Fibroblast of the conjunctiva (primary cell): ENCODE data around the gene TBCD.
A peak's percentile ranks its signal among the peaks of the same experiment; 100 is the strongest.

Source experiments
- DNase-seq: peaks from one replicate; pipeline ENCODE4 v3.0.0-alpha.2; 2010; ENCODE audit warnings: low read depth

The TBCD gene

DNA sequence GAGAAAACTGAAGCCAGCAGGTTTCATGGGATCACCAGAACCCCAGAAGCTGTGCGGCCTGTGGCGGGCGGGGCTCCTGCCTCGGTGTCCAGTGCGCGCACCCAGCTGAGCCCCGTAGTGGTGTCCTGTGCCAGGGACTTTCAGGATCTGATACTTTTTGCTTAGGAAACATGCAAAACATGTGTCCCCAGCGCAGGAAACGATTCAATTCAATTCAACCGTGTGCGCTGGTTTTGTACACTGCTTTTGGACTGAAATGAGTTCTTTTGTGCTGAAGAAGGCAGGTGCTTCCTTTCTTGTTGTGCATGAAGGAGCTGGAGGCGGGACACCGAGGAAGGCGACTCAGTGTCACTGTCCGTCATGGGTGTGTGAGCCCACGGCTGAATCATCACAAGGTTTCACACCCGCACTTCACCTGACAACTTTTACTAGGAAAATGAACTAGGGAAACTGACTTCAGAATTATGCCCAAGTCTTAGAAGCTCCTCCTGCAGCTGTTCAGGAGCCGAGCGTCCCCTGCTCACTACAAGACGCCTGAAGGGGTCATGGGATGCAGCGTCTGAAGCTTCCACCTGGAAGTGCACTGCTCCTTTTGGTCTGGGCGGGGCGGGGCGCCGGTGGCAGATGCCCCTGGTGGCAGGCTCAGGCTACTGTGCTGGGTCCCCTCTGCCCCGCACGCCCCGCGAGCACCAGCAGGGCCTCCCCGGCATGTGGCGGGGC is 119.4 kb downstream of the TBCD start:
- no peak for DNase-seq

DNA sequence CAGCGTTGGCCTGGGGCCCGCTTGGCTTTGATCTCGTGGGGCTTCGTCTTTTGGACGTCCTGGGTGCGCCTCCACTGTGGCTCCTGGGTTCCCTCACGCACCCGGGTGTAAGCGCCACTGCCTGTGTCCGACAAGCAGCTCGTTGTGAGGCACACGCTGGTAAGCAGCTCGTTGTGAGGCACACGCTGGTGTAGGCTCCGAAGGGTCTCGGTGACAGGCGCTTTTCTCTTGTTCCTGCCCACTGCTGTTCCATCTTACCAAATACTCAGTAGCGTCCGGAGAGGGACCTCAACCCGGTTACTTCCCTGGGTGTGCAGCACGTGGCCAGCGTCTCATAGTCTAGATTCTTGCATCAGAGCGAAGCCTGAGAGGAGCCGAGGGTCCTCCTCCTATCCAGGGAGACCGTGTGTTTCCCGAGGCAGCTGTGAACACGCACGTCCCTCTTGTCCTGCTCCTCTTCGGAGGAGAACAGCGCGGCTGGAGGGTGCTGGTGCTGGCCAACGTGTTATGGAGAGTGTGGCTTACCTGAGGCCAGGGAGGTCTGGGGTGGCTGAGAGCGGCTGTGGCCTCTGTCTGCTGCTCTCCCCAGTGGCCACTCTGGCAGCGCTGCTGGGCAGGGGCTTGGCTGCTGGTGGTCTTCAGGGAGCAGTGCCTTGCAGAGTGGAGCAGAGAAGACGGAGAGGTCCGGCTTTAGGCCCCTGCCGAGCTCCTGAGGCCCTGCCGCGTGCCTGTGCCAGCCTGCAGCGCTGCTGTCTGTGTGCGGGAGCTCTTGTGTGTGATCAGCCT is 120.1 kb downstream of the TBCD start:
- DNase-seq, result no peak

DNA sequence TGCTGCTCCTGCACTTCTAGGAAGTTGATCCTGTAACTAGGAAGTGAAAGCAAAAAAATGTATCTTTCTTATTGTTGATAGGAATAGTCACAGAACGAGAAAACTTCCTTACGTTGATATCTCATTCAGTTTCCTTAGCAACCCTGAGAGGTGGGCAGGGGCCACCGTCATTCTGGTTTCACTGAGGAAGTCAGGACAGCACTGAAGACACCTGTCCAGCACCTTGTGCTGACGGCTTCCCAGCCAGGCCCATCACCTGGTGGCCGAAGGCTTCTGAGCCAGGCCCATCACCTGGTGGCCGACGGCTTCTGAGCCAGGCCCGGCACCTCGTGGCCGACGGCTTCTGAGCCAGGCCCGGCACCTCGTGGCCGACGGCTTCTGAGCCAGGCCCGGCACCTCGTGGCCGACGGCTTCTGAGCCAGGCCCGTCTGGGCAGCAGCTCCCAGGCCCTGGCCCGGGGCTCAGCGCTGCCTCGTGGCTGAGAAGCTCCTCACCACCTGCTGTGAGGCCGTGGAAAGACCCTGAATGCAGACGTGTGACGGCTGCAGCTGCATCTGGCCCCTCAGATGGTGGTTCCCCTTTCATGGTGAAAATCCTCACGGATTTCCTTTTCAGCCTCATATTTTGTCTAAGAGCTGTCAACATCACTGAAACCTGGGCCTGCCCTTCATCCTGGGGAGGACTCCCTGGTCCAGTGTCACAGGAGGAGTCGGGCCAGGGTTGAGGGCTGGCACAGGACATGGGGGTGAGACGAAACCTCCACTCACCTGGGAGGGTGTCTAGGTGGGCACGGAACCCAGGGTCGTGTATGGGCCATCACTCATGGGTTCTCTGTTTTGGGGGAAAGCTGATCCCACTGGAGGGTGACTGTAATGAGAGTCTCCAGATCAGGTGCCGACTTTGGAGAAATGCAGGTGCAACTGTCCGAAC is 121.0 kb downstream of the TBCD start:
- DNase-seq, result no peak

DNA sequence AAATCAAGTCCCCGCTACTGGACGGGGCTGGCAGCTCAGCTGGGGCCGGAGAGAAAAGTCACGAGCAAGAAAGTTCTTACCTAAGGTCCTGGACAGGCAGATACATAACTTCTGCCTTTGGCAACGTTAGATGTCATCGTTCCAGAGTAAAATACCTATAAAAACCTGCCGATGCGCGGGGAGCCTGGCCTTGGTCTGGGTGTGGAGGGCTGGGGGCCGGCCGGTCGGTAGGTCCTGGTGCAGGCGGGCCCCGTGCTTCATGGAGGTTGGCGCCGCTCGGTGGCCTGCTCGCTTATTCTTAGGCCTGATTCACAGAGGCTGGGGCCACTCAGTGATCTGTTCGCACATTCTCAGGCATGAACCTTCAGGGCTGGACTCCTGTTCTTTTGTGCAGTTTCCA is 121.7 kb downstream of the TBCD start:
- DNase-seq, result no peak

DNA sequence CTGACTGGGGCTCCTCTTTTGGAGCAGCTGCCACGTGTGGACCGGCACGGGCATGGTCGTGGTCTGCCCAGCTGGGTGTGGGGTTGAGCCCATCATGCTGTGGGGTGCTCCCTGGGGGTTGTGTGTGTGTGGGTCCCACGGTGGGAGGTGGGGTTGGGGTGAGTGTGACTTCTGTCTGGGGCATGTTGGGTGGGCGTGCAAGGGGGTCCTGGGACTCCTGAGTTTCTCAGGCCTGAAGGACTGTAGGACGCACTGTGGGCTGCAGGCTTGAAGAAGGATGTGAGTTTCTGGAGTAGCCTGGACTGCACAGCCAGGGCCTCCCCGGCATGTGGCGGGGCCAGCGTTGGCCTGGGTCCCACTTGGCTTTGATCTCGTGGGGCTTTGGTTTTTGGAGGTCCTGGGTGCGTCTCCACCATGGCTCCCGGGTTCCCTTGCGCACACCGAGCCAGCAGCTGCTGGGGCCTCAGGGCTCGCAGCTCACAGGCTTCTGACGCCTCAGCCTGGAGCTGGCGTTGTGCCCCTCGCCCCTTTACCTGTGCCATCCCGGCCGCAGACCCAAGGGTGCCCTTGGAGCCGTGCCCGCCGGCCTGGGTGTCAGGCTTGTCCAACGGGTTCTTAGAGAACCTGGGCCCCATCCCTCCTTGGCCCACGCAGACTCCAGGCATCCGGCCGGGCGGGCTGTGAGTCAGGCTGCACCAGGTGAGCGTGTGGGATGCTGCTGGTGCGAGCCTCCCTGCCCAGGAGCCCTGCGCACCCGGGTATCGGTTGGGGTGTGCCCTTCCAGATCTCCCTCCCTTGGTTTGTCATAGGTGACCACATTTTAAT is 122.4 kb downstream of the TBCD start:
- DNase-seq, result no peak

DNA sequence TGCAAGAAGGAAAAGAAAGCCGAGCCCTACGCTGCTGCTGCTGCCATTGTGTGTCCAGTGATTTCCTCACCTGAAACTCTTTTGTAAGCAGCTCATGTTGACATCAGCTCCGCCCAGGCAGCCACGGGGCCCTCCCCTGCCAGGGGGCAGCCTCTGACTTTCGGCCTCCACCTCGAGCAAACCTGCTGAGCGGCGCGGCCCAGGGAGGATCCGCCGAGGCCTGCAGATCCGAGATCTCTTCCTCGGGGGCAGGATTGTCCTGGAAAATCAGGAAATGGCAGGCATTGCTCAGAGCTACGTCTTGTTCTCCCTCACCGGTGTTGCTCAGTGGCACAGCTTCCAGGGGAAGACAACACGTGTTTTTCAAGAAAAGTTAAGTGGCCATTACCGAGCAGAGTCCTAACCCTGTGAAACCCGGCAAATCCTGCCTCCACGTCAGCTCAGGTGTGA is 123.6 kb downstream of the TBCD start:
- DNase-seq, result no peak

DNA sequence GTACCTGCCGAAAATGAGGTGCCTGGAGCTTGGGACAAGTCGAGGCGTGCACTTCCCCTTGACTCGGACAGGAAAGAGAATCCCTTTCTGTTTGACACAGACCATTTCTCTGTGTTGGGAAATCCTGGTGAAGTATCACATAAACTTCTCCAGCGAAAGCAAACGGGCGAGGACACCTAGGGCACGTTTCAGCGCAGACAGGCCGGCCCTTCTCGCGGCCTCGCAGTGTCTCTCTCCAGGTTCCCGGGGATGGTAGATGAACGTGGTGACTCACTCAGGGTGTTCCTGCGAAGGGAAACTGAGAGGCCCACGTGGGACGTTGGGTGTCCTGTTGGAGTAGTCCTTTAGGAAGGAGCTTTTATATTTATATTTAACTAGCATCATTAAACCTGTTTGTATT is 124.3 kb downstream of the TBCD start:
- no peak for DNase-seq

DNA sequence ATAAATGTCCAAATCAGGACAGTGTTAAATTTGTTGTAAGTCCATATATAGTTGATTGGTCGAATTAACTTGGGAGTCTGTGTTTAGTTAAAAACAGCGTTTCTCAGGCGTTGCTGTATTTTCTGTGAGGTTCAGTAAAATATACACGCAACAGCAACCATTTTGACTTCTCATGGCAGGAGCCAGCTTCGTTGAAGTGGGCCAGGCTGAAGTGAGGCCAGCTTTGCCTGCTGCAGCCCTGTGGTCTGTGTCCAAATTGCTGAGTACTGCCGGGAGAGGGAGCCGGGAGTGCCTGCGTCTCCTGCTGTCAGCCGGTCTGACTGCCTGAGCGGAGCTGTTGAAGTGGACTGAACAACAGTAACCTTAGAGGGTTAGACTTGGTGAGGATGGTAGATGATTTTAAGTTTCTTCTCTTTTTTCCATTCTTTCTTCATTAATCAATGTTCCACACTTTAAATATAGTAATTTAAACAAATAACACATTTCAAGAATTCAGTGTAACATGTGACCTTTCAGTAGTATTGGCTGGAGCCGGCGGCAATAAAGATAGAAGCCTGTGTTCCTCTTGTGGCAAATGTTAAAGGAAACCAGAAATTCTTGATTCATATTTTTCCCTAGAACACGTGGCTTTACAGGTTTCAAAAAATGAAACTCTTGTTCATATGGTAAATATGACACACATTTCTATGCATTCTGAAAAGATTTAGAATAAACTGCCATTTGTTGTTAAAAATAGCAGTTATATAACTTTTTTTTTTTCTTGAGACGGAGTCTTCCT is 124.9 kb downstream of the TBCD start:
- peak; percentile 54 for DNase-seq

DNA sequence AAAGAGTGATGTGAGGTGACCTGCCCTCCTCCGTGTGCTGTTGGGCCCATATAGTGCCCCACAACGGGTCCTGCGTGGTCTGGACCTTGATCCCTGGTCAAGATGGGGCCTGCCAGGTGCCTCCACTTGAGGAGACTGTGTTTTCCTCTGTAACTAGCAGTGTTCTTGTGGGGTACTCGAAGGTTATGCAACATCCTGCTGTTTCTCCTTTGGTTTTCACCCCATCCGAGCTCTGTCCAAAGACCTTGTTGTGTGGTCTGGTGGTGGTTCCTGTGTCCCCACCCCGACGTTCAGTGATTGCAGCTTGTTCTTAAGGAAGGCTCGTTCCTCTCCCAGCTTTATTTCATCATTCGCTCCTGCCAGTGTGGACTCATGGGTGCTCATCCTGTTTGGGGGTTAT is 126.7 kb downstream of the TBCD start:
- no peak for DNase-seq

DNA sequence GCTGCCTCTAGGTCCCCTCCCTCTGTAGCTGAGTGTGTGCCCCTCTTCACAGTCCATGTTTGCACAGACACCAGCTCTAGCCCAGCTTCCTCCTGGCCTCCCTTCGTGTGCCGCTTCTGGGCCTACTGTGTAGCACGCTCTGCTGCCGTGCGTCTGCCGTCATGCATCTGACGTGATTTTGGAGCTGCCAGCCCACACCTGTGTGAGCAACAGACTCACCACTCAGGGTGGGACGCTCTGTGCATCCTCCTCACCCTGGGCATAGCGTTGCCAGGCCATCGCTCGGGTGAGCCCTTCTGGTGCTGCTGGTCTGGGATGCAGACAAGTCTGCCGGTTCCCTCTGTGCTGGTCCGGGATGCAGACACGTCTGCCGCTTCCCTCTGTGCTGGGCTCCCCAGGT is 127.4 kb downstream of the TBCD start:
- DNase-seq, result no peak

DNA sequence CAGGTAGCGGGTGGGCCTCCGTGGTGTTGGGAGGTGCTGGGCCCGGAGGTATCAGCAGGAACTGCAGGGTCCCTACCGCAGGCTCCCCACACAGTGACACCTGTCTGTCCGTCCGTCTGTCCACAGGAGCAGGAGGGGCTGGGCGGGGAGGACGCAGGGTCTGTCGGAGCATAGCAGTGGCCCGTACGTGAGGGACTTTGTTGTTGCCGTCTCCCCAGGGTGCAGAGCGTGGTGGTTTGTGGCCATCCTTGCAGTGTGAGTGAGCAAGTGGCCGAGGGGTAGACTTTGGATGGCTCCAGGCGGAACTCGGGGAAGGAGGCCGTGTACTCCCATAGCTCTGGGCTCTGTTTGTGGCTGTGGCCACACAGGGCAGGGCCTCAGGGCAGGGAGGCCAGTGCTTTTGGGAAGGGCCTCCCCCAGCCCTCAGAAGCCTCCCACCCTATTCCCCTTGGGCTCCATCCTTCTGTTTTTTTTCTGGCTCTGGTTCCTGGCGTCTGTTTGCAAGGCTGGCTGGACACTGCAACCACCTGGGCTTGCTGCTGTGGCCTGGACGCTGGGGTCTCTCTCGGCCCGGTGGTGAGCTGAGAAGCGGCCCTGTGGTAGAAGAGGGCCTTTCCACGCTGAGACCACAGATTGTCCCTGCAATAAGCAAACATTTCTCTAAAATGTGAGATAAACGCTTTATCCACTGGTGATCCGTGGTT is 128.9 kb downstream of the TBCD start:
- DNase-seq, result no peak

DNA sequence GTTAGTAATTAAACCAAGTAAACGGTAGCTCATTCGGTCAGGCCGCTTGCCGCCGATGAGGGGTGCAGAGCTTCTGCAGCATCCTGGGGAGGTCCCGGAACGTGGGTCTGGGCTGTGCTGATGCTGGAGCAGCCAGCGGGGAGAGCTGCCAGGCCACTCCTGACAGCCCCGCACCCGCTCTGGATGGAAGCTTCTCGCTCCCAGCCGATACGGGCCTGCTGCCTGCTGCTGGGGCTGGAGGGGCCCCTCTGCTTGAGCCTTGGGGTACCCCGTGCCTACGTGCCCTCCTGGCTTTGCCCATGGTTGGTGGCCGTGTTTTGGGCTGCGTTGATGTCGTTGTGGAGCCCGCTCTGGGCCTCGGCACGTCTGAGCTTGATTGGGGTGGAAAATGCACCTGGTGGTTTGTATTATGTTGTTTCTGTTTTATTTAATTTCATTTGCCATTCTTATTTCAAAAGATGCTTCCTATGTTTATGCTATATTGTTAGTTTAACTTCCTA is 129.5 kb downstream of the TBCD start:
- DNase-seq, result no peak

DNA sequence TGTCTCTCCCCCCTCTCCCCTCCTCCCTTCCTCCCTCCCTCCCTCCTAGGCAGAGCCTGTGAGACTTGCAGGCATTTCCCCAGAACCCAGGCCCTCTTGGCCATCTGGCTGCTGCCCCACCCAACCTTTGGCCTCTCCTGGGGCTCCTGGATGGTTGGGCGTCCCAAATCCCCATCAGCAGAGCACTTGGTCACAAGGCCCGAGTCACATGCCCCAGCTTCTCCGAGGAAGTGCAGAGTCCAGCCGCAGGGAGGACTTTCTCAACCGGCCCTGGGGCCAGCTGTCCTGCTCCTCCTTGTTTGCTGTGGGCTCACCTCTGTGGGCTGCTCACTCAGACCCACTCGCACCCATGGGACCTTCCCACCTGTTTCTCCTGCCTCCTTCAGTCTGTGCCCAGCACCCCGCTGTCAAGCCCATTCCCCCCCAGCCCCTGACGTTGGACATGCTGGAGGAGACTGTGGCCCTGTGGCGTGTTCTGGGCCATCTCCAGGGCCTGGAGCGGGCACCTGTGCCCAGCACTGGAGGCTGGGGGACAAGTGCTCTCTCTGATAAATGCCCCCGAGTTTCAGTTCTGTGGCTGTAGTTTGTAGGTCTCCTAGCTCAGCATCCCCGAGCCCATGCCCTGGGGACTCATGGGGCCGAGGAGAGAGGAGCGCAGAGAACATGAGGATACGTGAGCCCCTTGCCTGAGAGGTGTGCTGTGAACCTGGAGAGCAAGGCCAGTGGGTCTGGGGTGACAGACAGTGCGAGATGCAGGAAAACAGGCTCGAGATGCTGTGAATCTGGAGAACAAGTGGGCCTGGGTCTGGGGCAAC is 130.2 kb downstream of the TBCD start:
- DNase-seq, result no peak

DNA sequence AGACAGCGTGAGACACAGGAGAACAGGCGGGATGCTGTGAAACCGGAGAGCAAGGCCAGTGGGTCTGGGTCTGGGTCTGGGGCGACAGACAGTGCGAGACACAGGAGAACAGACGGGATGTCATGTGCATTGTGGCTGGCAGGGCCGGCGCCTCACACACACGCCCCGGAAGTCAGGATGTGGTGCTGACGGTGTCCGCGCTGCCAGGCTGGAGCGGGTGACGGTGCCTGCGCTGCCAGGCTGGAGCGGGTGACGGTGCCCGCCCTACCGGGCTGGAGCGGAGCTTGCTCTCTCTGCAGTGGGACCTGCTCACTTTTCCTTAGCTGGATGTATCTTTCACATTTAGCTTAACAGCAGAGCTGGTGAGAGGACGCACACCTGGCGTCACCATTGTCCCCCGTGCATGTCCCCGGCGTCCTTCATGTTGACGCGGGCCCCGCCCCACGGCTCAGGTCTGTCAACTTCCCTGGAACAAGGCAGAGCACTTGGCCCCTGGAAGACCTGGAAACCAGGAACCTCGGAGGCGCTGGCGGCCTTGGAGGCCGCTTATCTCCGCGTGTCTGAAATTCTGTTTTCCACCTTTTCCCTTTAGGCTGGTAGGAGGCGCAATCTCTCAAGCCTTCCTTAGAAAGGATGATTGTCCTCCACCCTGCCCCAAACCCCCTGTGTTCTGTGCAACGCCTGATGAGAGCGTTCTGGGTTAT is 131.0 kb downstream of the TBCD start:
- no peak for DNase-seq

DNA sequence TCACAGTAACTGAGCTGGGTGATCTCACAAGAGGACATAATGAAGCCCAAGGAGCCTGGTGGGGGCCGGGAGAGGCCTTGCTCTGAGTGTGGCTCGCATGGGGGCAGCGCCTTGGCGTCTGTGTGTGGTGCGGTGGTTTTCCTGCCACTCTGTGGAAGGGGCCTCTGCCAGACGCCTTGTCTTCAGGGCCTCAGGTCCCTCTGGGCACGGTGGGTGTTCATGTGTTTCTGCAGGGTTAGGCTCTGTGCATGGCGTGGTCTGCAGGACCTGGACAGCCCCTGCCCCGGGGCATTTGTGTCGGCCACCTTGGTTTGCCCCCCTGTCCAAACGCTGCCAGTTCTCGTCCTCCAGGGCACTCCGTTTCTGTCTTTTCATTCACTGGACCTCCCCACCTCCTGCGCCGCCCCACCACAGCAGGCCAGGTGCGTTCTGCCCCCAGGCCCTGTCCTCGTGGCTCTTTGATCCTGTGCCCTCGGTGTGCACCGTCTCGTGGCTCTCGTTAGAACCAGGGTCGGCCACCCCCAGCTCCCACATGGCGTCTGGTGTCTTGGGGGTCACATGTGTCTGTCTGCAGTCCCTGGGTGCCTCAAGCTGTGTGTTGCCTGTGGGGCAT is 131.7 kb downstream of the TBCD start:
- no peak for DNase-seq

DNA sequence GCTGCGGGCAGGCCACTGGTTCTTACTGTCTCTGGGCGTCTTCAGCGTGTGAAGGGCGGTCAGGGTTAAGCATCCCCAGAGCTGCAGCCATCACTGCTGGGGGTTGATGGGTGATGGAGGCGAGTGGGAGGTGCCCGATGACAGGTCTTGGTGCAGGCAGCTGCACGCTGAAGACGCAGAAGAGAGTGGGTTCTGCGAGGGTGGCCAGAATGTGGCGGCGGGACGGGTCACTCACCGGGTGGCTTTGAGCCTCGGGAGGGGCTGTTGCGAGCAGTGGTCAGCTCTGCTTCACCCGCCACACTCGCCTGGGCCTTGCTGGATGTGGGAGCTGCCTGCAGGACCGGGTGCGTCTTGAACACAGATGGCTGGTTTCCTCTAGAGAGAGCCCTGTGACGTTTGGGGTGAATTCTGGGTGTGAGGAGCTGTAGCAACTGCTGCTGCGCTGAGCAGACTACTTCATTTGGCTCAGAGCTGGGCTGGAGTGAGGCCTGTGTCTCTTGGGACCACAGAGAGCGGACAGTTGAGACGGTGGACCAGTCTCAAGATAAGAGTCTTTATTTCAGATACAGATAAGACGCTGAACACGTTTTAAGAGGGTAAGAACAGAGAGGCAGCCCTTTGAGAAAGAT is 132.6 kb downstream of the TBCD start:
- DNase-seq, result no peak

DNA sequence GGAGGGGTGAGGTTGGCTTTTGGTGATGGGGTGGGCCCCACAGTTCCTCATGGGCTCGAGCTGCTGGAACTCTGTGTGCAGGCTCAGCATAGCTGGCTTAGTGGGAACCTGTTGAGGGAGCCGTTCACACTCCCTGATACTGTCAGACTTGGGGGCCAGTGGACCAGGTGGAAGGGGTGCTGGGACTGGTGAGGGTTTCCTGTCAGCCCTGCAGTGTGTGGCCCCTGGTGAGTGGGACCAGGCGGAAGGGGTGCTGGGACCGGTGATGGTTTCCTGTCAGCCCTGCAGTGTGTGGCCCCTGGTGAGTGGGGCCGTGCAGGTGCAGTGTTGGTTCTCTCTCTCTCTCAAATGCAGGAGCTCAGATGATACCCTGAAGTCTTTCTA is 133.1 kb downstream of the TBCD start:
- no peak for DNase-seq
